ENCODE measurements around the gene VASN.

The VASN gene

DNA sequence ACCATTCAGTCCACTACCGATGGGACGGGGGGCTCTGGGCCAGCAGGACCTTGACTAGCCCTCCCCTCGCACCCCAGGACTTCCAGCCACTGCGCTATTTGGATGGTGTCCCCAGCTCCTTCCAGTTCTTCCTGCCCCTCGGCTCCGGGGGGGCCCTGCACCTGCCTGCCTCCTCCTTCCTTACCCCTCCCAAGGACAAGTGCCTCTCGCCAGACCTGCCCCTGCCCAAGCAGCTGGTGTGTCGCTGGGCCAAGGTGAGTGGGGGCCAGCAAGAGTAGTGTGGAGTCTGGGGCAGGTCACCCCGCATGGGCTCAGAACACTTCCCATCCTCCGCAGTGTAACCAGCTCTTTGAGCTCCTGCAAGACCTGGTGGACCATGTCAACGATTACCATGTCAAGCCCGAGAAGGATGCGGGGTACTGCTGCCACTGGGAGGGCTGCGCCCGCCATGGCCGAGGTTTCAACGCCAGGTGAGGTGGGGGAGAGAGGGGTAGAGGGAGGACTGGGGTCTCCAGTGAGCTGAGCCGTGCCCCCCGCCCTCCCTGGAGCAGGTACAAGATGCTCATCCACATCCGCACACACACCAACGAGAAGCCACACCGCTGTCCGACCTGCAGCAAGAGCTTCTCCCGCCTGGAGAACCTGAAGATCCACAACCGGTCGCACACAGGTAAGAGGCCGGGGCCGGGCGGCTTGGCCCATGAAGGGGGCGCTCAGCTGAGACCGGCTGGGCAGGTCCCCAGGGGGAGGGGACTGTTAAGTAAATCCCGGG is 36.7 kb upstream of the VASN start:
- Histone ChIP-seq H3K27me3 (peaks cover 8% of the 10 kb centered on the region), H3K27ac (no peak overlapping the region), H3K36me3 (peaks cover 21% of the 10 kb centered on the region), H3K4me3 (ENCODE audit: low read depth in 1 of 2, low read length in 1 of 2) (no peak overlapping the region), H3K9me3 (no peaks in the 10 kb centered on the region), H3K4me1 (ENCODE audit: control insufficient read depth in 1 of 2, insufficient read depth in 1 of 2, low read depth in 1 of 2, low read length in 1 of 2) (no peaks in the 10 kb centered on the region)
- TF ChIP-seq, protein P1, sequence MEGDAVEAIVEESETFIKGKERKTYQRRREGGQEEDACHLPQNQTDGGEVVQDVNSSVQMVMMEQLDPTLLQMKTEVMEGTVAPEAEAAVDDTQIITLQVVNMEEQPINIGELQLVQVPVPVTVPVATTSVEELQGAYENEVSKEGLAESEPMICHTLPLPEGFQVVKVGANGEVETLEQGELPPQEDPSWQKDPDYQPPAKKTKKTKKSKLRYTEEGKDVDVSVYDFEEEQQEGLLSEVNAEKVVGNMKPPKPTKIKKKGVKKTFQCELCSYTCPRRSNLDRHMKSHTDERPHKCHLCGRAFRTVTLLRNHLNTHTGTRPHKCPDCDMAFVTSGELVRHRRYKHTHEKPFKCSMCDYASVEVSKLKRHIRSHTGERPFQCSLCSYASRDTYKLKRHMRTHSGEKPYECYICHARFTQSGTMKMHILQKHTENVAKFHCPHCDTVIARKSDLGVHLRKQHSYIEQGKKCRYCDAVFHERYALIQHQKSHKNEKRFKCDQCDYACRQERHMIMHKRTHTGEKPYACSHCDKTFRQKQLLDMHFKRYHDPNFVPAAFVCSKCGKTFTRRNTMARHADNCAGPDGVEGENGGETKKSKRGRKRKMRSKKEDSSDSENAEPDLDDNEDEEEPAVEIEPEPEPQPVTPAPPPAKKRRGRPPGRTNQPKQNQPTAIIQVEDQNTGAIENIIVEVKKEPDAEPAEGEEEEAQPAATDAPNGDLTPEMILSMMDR (IDR thresholded peaks at IDR 0.05): no peak

DNA sequence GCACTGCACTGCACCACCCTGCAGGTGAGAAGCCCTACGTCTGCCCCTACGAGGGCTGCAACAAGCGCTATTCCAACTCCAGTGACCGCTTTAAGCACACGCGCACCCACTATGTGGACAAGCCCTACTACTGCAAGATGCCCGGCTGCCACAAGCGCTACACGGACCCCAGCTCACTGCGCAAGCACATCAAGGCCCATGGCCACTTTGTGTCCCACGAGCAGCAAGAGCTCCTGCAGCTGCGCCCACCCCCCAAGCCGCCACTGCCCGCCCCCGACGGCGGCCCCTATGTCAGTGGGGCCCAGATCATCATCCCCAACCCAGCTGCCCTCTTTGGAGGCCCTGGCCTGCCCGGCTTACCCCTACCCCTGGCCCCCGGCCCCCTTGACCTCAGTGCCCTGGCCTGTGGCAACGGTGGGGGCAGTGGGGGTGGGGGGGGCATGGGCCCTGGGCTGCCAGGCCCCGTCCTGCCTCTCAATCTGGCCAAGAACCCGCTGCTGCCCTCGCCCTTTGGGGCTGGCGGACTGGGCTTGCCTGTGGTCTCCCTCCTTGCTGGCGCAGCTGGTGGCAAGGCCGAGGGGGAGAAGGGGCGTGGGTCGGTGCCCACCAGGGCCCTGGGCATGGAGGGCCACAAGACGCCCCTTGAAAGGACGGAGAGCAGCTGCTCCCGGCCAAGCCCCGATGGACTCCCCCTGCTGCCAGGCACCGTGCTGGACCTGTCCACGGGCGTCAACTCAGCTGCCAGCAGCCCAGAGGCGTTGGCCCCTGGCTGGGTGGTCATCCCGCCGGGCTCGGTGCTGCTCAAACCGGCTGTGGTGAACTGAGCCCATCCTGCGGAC is 34.7 kb upstream of the VASN start:
- Histone ChIP-seq H3K36me3 (peaks cover 36% of the 10 kb centered on the region), H3K27me3 (peaks cover 8% of the 10 kb centered on the region), H3K4me1 (ENCODE audit: control insufficient read depth in 1 of 2, insufficient read depth in 1 of 2, low read depth in 1 of 2, low read length in 1 of 2) (no peaks in the 10 kb centered on the region), H3K9me3 (no peaks in the 10 kb centered on the region), H3K27ac (no peak overlapping the region), H3K4me3 (ENCODE audit: low read depth in 1 of 2, low read length in 1 of 2) (no peak overlapping the region)
- TF ChIP-seq, protein P1 (IDR thresholded peaks at IDR 0.05): no peak

DNA sequence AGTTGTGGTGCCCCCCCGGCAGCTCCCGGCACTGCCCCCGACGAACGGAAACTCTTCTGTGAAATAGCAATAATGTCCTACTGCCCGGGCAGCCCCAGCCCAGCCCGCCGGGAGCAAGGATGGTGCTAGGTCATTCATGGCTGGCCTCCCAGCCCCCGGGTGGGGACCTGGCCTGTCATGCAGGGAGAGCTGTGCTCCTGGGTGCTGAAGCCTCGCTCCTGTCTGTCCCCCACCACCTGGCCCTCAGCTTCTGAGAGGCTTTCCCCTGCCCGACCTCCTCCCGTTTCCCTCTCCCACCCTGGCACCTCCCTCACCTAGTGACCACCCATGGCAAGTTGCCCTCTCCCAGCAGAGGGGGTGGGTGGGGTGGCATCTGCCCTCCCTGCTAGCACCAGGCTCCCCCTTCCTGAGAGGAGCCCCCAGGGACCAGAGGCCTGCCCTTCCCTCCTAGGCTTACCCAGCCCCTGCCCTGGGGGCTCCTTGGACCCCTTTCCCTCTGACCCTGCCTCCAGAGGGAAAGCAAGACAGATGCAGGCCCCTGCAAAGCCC is 34.0 kb upstream of the VASN start:
- Histone ChIP-seq H3K27me3 (peaks cover 8% of the 10 kb centered on the region), H3K36me3 (peaks cover 36% of the 10 kb centered on the region), H3K9me3 (no peaks in the 10 kb centered on the region), H3K4me3 (ENCODE audit: low read depth in 1 of 2, low read length in 1 of 2) (no peak overlapping the region), H3K4me1 (ENCODE audit: control insufficient read depth in 1 of 2, insufficient read depth in 1 of 2, low read depth in 1 of 2, low read length in 1 of 2) (no peaks in the 10 kb centered on the region), H3K27ac (no peak overlapping the region)
- TF ChIP-seq, protein P1 (IDR thresholded peaks at IDR 0.05): no peak

DNA sequence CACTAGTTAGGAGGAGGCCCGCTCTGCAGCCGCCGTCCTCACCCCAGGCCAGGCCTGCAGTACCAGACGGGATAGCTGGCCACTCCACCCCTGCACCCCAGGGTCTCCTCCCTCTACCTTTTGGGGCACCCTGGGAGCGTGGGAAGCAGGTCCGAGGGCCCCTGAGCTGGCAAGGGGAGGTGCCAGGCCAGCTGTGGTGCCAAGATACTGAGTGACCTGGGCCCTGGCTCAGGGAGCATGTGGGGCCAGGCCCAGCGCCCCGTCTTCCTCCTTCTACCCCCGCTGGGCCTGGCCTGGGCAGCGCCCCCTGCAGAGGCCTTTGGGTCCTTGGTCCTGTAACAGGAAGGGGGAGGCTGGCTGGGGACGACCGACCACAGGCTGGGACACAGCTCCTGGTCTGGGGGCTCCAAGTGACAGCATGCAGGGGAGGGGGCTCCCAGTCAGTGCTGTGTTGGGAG is 33.5 kb upstream of the VASN start:
- TF ChIP-seq, protein P1 (IDR thresholded peaks at IDR 0.05): no peak
- Histone ChIP-seq H3K27ac (no peak overlapping the region), H3K36me3 (peaks cover 40% of the 10 kb centered on the region), H3K4me3 (ENCODE audit: low read depth in 1 of 2, low read length in 1 of 2) (no peak overlapping the region), H3K27me3 (peaks cover 4% of the 10 kb centered on the region), H3K9me3 (no peaks in the 10 kb centered on the region), H3K4me1 (ENCODE audit: control insufficient read depth in 1 of 2, insufficient read depth in 1 of 2, low read depth in 1 of 2, low read length in 1 of 2) (no peaks in the 10 kb centered on the region)

DNA sequence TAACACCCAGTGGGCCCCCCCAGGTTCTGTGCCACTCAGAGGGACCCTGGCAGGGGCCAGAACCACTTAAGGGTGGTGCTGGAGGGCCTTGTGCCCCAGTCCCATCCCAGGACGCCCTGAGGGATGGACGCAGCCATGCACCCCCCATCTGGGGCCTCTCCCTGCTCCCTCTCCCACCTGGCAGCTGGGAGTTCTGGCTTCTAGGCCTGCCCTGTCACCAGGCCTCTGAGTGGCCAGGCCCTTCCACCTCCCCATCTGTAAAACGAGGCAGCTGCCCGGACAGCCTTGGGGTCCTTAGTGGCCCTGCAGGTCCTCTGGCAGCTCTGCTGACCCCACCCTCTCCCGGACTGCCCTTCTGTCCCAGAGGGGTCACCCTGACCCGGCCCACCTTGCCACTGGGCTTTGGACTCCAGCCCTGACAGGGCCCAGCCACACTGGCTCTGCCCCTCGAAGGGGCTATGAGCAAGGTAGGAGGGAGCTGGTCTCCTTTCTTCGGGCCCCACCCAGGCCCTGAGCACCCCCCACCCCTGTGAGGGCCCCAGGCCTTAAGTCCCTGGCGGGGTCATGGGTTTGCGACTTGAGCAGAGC is 32.8 kb upstream of the VASN start:
- no peak overlapping the region for H3K4me3 ChIP-seq (ENCODE audit: low read depth in 1 of 2, low read length in 1 of 2)
- no peak overlapping the region for H3K27ac ChIP-seq
- no peaks in the 10 kb centered on the region for H3K4me1 ChIP-seq (ENCODE audit: control insufficient read depth in 1 of 2, insufficient read depth in 1 of 2, low read depth in 1 of 2, low read length in 1 of 2)
- H3K9me3 ChIP-seq: no peaks in the 10 kb centered on the region
- peaks cover 42% of the 10 kb centered on the region for H3K36me3 ChIP-seq
- TF ChIP-seq, protein P1 (IDR thresholded peaks at IDR 0.05): no peak
- no peaks in the 10 kb centered on the region for H3K27me3 ChIP-seq

All from neutrophil (primary cell).